Measurements from ENCODE around the gene ASTN2.

GRCh38 chr9:117063721-117064471, 351.0 kb downstream of the ASTN2 start:
- TF ChIP-seq CTCF (IDR thresholded peaks at IDR 0.05) (no peak), POLR2A (IDR thresholded peaks at IDR 0.05) (no peak)
